ENCODE results near the gene OSBPL9. TPM values are rescaled to one million over a fixed set of nuclear protein-coding genes. Genes with fewer than 3 reads are reported as not detected.

OSBPL9 gene
- total and polyA plus RNA-seq, 5 donors = 46.1 to 68.8 (median 61.3) TPM

DNA sequence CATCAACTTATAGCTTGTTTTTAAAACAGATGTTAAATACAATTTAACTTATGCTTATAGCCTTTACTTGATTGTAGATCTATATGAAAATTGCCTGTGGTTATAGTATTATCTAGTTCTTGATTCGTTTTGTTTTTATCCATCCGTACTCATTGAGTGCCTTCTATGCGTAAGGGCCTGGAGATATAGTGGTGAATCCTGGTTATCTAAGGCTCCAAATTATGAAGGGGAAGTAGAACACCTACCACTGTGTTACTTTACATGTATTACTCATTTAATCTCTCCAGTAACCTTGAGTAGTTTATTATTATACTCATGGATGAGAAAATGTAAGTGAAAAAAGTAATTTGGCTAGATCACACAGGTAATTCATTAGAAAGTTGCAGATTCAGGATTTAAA, 121.8 kb downstream of the OSBPL9 start:
- Histone ChIP-seq H3K27me3 (ENCODE audit: control insufficient read depth, insufficient read depth) (no peaks in the 10 kb centered on the region), H3K4me3 (ENCODE audit: low read length) (no peak overlapping the region), H3K9me3 (ENCODE audit: control insufficient read depth, low read length) (no peaks in the 10 kb centered on the region), H3K27ac (ENCODE audit: low read length) (no peak overlapping the region), H3K4me1 (ENCODE audit: control insufficient read depth, insufficient read depth, low read length) (peaks cover 3% of the 10 kb centered on the region)
- intact Hi-C loops (cut with DNase I) = loop anchor here in 1 of 4 donors (10.0 kb wide), 1 partner anchor 94 kb away; no protein-coding TSS in a partner anchor
- ATAC-seq (no peak), DNase-seq (no peak)
- 83% methylated on average over 3 of the region's 3 CpGs for WGBS

DNA sequence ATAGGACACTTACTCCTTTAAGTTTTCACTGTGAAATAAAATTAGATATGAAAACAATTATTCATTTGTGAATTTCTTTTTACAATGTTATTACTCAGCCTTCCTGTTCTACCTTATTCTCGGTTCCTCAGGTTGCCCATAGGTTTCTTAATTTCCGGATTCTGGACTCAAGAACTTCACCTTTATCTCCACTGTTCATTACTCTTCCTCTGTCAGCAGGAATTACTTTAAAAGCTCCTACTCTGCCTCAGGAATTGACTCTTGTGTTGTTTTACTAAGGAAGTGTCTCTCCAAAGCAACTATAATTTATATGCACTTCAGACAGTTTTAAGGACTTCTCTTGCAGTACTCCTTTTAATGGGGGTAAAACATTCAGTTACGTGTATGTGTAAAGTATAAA, 123.8 kb downstream of the OSBPL9 start:
- H3K4me1 ChIP-seq (ENCODE audit: control insufficient read depth, insufficient read depth, low read length) = peaks cover 1% of the 10 kb centered on the region
- ATAC-seq = no peak

DNA sequence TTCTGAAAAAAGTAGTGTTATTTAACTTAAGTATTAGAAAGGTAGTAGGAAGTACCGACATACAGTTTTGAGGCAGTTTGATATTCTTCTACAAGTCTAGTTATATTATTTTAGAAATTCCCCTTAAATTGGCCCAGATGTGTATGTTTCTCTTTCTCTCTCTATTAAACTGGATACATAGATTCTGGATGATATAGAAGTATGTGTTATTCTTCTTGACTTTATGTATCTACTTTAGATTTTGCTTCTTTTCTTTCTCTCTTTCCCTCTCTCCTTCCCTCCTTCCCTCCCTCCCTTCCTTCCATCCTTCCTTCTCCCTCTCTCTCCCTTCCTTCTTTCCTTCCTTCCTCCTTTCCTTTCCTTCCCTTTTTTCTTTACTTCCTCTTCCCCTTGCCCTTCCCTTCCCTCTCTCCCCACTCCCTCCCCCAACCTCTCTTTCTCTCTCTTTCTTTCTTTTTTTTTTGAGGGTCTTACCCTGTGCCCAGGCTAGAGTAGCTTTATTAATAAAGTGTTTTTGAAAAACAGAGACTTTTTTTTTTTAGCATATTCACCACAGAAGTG, 124.3 kb downstream of the OSBPL9 start:
- no peak overlapping the region for H3K27ac ChIP-seq (ENCODE audit: low read length)
- H3K4me3 ChIP-seq (ENCODE audit: low read length) = no peak overlapping the region
- ATAC-seq = no peak
- 94% methylated on average over 1 of the region's 1 CpG for WGBS
- DNase-seq = no peak
- H3K27me3 ChIP-seq (ENCODE audit: control insufficient read depth, insufficient read depth) = no peaks in the 10 kb centered on the region
- peaks cover 1% of the 10 kb centered on the region for H3K4me1 ChIP-seq (ENCODE audit: control insufficient read depth, insufficient read depth, low read length)
- H3K9me3 ChIP-seq (ENCODE audit: control insufficient read depth, low read length) = no peaks in the 10 kb centered on the region
- intact Hi-C loops (cut with DNase I) = loop anchor here in 1 of 4 donors (10.0 kb wide), 1 partner anchor 116 kb away; no protein-coding TSS in a partner anchor

More for the DNA sequence above, 123.8 kb downstream of the OSBPL9 start:
- Histone ChIP-seq H3K4me3 (ENCODE audit: low read length) (no peak overlapping the region), H3K9me3 (ENCODE audit: control insufficient read depth, low read length) (no peaks in the 10 kb centered on the region), H3K27ac (ENCODE audit: low read length) (no peak overlapping the region), H3K27me3 (ENCODE audit: control insufficient read depth, insufficient read depth) (no peaks in the 10 kb centered on the region)
- intact Hi-C loops (cut with DNase I) = loop anchor here in 1 of 4 donors (10.0 kb wide), 1 partner anchor 116 kb away; no protein-coding TSS in a partner anchor
- WGBS = 88% methylated on average over 3 of the region's 3 CpGs
- DNase-seq = no peak

DNA sequence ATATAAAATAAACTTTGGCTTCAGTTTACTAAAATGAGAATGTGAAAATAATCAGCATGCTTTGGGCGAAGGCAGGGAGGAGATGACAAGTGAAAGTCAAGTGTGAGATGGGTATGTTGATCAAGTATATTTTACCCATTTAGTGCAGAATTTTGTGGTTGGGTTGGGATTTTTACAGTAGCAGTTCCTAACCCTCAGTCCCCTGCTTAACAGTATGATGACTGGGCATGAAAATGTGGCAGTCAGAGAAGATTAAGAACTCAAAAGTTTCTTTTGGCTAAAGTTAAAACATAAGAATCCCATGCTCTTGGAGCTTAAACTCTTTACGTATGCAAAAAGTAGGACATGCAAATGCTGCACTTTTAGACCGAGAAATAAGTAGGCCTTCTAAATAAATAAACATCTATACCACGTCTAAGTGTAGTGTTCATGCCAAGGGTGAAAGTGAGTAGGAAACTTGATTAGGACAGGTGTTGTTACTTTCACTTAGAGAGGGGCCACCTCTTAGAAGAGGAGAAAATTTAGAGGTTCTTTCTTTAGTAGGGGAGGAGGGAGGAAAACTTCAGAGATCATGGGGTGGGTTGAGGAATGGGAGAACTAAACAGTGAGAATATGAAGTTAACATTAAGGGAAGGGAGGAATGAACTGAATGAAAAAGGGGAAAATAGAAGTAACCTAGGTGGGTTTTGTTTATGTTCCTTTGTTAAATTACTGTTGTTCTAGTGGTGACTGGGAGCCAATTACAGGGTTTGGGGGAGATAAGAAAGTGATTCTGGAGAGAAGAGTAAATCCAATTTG, 127.8 kb downstream of the OSBPL9 start:
- DNase-seq (no peak), ATAC-seq (no peak)
- H3K27ac ChIP-seq (ENCODE audit: low read length) = no peak overlapping the region
- intact Hi-C loops (cut with DNase I) = loop anchor here in 1 of 4 donors (10.0 kb wide), 1 partner anchor 120 kb away; no protein-coding TSS in a partner anchor
- no peaks in the 10 kb centered on the region for H3K27me3 ChIP-seq (ENCODE audit: control insufficient read depth, insufficient read depth)
- no peaks in the 10 kb centered on the region for H3K9me3 ChIP-seq (ENCODE audit: control insufficient read depth, low read length)
- WGBS = 77% methylated on average over 4 of the region's 4 CpGs
- H3K4me3 ChIP-seq (ENCODE audit: low read length) = no peak overlapping the region
- no peaks in the 10 kb centered on the region for H3K4me1 ChIP-seq (ENCODE audit: control insufficient read depth, insufficient read depth, low read length)

DNA sequence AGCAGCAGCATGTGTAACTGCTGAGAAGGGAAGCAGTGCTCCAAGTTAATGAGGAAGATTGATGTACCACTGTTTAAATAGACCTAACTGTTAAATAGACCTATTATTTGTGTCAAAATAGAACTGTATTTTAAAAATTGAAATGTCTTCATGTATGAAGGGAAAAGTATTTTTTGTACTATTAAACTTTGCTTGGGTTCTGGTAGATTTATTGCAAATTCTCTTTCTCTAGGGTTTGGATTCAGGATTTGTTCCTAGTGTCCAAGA, 128.3 kb downstream of the OSBPL9 start:
- DNase-seq (no peak), ATAC-seq (no peak)
- intact Hi-C loops (cut with DNase I) = loop anchor here in 1 of 4 donors (10.0 kb wide), 1 partner anchor 120 kb away; no protein-coding TSS in a partner anchor
- H3K9me3 ChIP-seq (ENCODE audit: control insufficient read depth, low read length) = no peaks in the 10 kb centered on the region
- no peaks in the 10 kb centered on the region for H3K27me3 ChIP-seq (ENCODE audit: control insufficient read depth, insufficient read depth)
- no peak overlapping the region for H3K4me3 ChIP-seq (ENCODE audit: low read length)
- no peak overlapping the region for H3K27ac ChIP-seq (ENCODE audit: low read length)
- H3K4me1 ChIP-seq (ENCODE audit: control insufficient read depth, insufficient read depth, low read length) = no peaks in the 10 kb centered on the region

DNA sequence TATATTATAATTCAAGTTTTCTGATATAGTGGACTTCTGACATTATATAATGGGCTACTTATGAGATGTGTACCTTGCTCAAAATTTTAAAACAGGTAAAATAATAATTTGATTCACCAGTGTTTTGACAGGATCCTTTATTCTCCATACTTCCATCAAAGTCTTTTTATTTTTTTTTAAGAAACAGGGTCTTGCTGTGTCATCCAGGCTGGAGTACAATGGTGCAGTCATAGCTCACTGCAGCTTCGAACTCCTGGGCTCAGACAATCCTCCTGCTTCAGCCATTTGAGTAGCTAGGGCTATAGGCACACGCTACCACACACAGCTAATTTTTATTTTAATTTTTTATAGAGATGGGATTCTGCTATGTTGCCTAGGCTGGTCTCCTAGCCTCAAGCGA, 132.3 kb downstream of the OSBPL9 start:
- 98% methylated on average over 3 of the region's 3 CpGs for WGBS
- intact Hi-C loops (cut with DNase I) = loop anchor here in 1 of 4 donors (10.0 kb wide), 1 partner anchor 124 kb away; no protein-coding TSS in a partner anchor
- no peak for ATAC-seq

DNA sequence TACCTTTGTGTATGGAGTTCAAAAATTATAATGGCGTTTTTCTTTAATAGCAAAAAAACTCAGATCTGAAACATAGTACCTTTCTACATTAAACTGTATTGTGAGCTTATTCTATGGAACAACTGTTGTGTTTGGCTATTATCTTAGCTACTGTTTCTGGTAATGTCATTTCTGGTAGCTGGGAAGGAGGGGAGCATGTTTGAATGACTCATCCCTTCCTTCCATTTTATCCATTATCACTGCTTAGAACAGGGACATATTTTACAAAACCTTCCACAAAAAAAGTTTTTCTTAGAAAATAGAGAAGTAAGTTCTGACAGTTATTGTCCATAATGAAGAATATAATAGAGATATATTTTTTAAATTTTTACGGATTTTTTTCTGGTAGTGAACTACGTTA, 133.3 kb downstream of the OSBPL9 start:
- Histone ChIP-seq H3K9me3 (ENCODE audit: control insufficient read depth, low read length) (no peaks in the 10 kb centered on the region), H3K27ac (ENCODE audit: low read length) (no peak overlapping the region), H3K4me1 (ENCODE audit: control insufficient read depth, insufficient read depth, low read length) (no peaks in the 10 kb centered on the region), H3K27me3 (ENCODE audit: control insufficient read depth, insufficient read depth) (no peaks in the 10 kb centered on the region), H3K4me3 (ENCODE audit: low read length) (no peak overlapping the region)
- 86% methylated on average over 3 of the region's 3 CpGs for WGBS
- ATAC-seq (peak in 1 of 2 donors; percentile 72), DNase-seq (no peak)
- intact Hi-C loops (cut with DNase I) = no loop called here

More for the DNA sequence above, 132.3 kb downstream of the OSBPL9 start:
- H3K9me3 ChIP-seq (ENCODE audit: control insufficient read depth, low read length) = no peaks in the 10 kb centered on the region
- no peaks in the 10 kb centered on the region for H3K27me3 ChIP-seq (ENCODE audit: control insufficient read depth, insufficient read depth)
- no peak for DNase-seq
- H3K4me3 ChIP-seq (ENCODE audit: low read length) = no peak overlapping the region
- H3K4me1 ChIP-seq (ENCODE audit: control insufficient read depth, insufficient read depth, low read length) = no peaks in the 10 kb centered on the region
- no peak overlapping the region for H3K27ac ChIP-seq (ENCODE audit: low read length)

DNA sequence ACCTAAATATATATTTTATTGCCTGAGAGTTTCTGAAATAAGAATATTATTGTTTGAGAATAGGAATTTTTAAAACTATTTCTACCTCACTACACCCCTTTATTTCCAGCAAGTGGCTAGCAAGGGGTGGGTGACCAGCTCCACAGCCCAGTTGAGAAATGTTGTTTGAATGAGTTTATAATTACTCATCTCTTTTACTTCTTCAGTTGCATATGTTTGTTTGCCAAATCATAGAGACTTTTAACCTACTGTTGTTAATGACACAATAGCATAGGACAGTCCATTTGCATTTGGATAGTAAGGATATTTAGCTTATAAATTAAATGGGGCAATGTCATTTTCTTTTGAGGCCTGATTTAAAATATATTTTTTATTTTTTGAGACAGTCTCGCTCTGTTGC, 133.8 kb downstream of the OSBPL9 start:
- WGBS = 98% methylated on average over 1 of the region's 1 CpG
- Histone ChIP-seq H3K4me1 (ENCODE audit: control insufficient read depth, insufficient read depth, low read length) (no peaks in the 10 kb centered on the region), H3K27ac (ENCODE audit: low read length) (no peak overlapping the region), H3K9me3 (ENCODE audit: control insufficient read depth, low read length) (no peaks in the 10 kb centered on the region), H3K4me3 (ENCODE audit: low read length) (no peak overlapping the region), H3K27me3 (ENCODE audit: control insufficient read depth, insufficient read depth) (no peaks in the 10 kb centered on the region)
- ATAC-seq (no peak), DNase-seq (no peak)
- intact Hi-C loops (cut with DNase I) = no loop called here

DNA sequence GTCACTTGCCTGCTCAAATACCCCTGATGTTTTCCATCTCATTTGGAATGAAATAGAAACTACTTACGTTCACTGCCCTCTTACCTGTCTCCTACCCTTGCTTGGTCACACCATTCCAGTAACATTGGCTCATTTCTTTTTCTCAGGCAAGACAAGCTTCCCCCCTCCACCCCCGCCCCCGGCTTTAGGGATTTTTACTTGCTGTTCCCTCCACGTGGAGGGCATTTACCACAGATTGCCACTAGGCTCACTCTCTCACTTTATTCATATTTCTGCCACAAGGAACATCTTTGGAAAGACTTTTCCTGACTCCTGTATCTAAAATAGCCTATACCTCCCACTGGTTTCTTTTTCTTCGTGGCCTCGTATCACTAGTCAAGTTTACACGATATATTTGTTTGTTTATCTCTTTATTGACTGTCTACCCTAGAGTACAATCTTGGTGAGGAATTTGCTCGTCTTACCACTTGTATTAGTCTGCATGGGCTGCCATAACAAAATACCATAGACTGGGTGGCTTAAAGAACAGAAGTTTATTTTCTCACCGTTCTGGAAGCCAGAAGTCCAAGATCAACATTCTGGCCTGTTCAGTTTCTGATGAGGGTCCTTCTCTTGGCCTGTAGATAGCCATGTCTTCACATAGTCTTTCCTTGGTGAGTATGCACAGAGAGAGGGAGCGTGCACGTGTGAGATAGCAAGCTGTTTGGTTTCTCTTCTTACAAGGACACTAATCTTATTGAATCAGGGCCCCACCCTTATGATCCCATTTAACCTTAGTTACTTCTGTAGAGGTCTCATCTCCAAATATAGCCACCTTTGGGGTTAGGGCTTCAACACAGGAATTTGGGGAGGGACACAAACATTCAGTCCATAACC, 135.4 kb downstream of the OSBPL9 start:
- intact Hi-C loops (cut with DNase I) = no loop called here
- no peaks in the 10 kb centered on the region for H3K27me3 ChIP-seq (ENCODE audit: control insufficient read depth, insufficient read depth)
- DNase-seq (no peak), ATAC-seq (no peak)
- no peaks in the 10 kb centered on the region for H3K9me3 ChIP-seq (ENCODE audit: control insufficient read depth, low read length)
- no peak overlapping the region for H3K4me3 ChIP-seq (ENCODE audit: low read length)
- H3K4me1 ChIP-seq (ENCODE audit: control insufficient read depth, insufficient read depth, low read length) = no peaks in the 10 kb centered on the region
- no peak overlapping the region for H3K27ac ChIP-seq (ENCODE audit: low read length)
- 95% methylated on average over 11 of the region's 11 CpGs for WGBS

DNA sequence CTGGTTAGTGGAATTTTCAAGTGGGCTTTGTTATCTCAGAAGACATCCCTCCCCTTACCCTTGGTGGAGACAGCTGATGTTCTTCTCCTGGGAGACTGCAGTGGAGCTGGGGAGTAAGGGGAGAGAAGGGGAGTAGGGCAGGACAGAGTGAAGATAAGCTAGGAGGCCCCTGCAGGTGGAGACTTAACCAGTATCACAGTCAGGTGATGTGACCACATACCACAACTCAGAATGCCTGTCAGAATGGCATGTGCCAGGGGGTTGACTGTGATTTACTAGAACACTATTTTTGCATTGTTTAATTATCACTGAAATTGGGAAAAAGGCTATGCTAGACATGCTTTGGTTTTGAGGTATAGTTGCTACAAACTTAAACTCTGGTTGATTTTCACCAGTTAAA, 137.1 kb downstream of the OSBPL9 start:
- H3K9me3 ChIP-seq (ENCODE audit: control insufficient read depth, low read length) = no peaks in the 10 kb centered on the region
- ATAC-seq (no peak), DNase-seq (no peak)
- intact Hi-C loops (cut with DNase I) = no loop called here
- no peaks in the 10 kb centered on the region for H3K4me1 ChIP-seq (ENCODE audit: control insufficient read depth, insufficient read depth, low read length)
- H3K4me3 ChIP-seq (ENCODE audit: low read length) = no peak overlapping the region
- H3K27me3 ChIP-seq (ENCODE audit: control insufficient read depth, insufficient read depth) = no peaks in the 10 kb centered on the region
- H3K27ac ChIP-seq (ENCODE audit: low read length) = no peak overlapping the region

DNA sequence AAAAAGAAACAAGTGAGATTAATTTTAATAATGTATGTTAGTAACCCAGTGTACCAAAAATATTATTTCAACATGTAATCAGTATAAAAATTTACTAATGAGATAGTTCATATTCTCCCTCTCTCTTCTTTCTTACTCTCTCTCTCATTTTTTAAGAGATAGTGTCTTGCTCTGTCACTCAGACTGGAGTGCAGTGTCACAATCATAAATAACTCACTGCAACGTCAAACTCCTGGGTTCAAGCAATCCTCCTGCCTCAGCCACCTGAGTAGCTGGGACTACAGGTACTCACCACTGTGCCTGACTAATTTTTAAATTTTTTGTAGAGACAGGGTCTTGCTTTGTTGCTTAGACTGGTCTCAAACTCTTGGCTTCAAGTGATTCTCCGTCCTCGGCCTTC, 137.8 kb downstream of the OSBPL9 start:
- Histone ChIP-seq H3K4me1 (ENCODE audit: control insufficient read depth, insufficient read depth, low read length) (no peaks in the 10 kb centered on the region), H3K4me3 (ENCODE audit: low read length) (no peak overlapping the region), H3K27me3 (ENCODE audit: control insufficient read depth, insufficient read depth) (no peaks in the 10 kb centered on the region), H3K27ac (ENCODE audit: low read length) (no peak overlapping the region), H3K9me3 (ENCODE audit: control insufficient read depth, low read length) (no peaks in the 10 kb centered on the region)
- ATAC-seq = no peak
- no peak for DNase-seq
- WGBS = 93% methylated on average over 3 of the region's 3 CpGs
- intact Hi-C loops (cut with DNase I) = no loop called here
